ENCODE measurements around the gene RNF4.
"Not testable (repeated sequence)": the region's sequence is repeated elsewhere in the genome, so short reads cannot be mapped to it uniquely, and the experiment has no call there.

The RNF4 gene

GRCh38 chr4:2486981-2487380 lies 18.1 kb downstream of the RNF4 start:
- no peak for DNase-seq (ENCODE audit: low read depth in 1 of 2, low spot score in 1 of 2)

- DNase-seq (ENCODE audit: low read depth in 1 of 2, low spot score in 1 of 2): no peak
These were observed 18.7 kb downstream of the RNF4 start for GRCh38 chr4:2487632-2488031.

- no peak for DNase-seq (ENCODE audit: low read depth in 1 of 2, low spot score in 1 of 2)
These were observed 20.3 kb downstream of the RNF4 start for GRCh38 chr4:2489081-2489805.

GRCh38 chr4:2489841-2490552 lies 21.1 kb downstream of the RNF4 start:
- DNase-seq (ENCODE audit: low read depth in 1 of 2, low spot score in 1 of 2): no peak

- no peak for DNase-seq (ENCODE audit: low read depth in 1 of 2, low spot score in 1 of 2)
These were observed 24.1 kb downstream of the RNF4 start for GRCh38 chr4:2492970-2493369.

- DNase-seq (ENCODE audit: low read depth in 1 of 2, low spot score in 1 of 2): no peak
These were observed 26.1 kb downstream of the RNF4 start for GRCh38 chr4:2494992-2495391.

- DNase-seq (ENCODE audit: low read depth in 1 of 2, low spot score in 1 of 2): no peak
These were observed 28.4 kb downstream of the RNF4 start for GRCh38 chr4:2497324-2497723.

GRCh38 chr4:2497931-2498330 lies 29.0 kb downstream of the RNF4 start:
- no peak for DNase-seq (ENCODE audit: low read depth in 1 of 2, low spot score in 1 of 2)

GRCh38 chr4:2500547-2500946 lies 31.6 kb downstream of the RNF4 start:
- DNase-seq (ENCODE audit: low read depth in 1 of 2, low spot score in 1 of 2): no peak

GRCh38 chr4:2501034-2501594 lies 32.2 kb downstream of the RNF4 start:
- DNase-seq (ENCODE audit: low read depth in 1 of 2, low spot score in 1 of 2): no peak

GRCh38 chr4:2503809-2504208 lies 34.9 kb downstream of the RNF4 start:
- no peak for DNase-seq (ENCODE audit: low read depth in 1 of 2, low spot score in 1 of 2)

- no peak for DNase-seq (ENCODE audit: low read depth in 1 of 2, low spot score in 1 of 2)
These were observed 38.4 kb downstream of the RNF4 start for GRCh38 chr4:2507259-2507658.

GRCh38 chr4:2507855-2508254 lies 38.9 kb downstream of the RNF4 start:
- DNase-seq (ENCODE audit: low read depth in 1 of 2, low spot score in 1 of 2): no peak

GRCh38 chr4:2510351-2511259 lies 41.7 kb downstream of the RNF4 start:
- DNase-seq (ENCODE audit: low read depth in 1 of 2, low spot score in 1 of 2): no peak

GRCh38 chr4:2511645-2512131 lies 42.8 kb downstream of the RNF4 start:
- DNase-seq (ENCODE audit: low read depth in 1 of 2, low spot score in 1 of 2): no peak

- DNase-seq (ENCODE audit: low read depth in 1 of 2, low spot score in 1 of 2): no peak
These were observed 43.7 kb downstream of the RNF4 start for GRCh38 chr4:2512396-2513135.

- DNase-seq (ENCODE audit: low read depth in 1 of 2, low spot score in 1 of 2): not testable (repeated sequence)
These were observed 45.3 kb downstream of the RNF4 start for GRCh38 chr4:2514193-2514592.

GRCh38 chr4:2514944-2515343 lies 46.0 kb downstream of the RNF4 start:
- not testable (repeated sequence) for DNase-seq (ENCODE audit: low read depth in 1 of 2, low spot score in 1 of 2)

GRCh38 chr4:2515830-2516550 lies 47.1 kb downstream of the RNF4 start:
- no peak for DNase-seq (ENCODE audit: low read depth in 1 of 2, low spot score in 1 of 2)

GRCh38 chr4:2516635-2517034 lies 47.7 kb downstream of the RNF4 start:
- DNase-seq (ENCODE audit: low read depth in 1 of 2, low spot score in 1 of 2): no peak
